HepG2 (cell line): ENCODE results near the gene IGFLR1. TPM values are rescaled to one million over a fixed set of nuclear protein-coding genes. Genes with fewer than 3 reads are reported as not detected.

Source experiments
- ATAC-seq: fragments of 200-7000 bp; cut with Tn5 transposase; 3 replicates; pipeline ENCODE4 v1.9.1; 2020; ENCODE audit warnings: mild to moderate bottlenecking, moderate library complexity
- BruUV-seq: library from RNA; stranded (reverse); fragments of 400-500 nt; replicated peaks from 2 replicates; lab custom pipeline; 2021; lab: Mats Ljungman, UMichigan
- CTCF ChIA-PET: fragments of 300-600 bp; formaldehyde crosslinking; extraction: SDS; loops from one replicate; lab custom pipeline; 2021; ENCODE audit warnings: low total read pairs, inconsistent platforms, low intra/inter-chr PET ratio; lab: Yijun Ruan, JAX
- POLR2A ChIA-PET: fragments of 350-600 bp; sonication (Branson Sonifier 250); formaldehyde crosslinking; loops from one replicate; lab custom pipeline; 2020; ENCODE audit warnings: antibody characterized with exemption, inconsistent platforms; lab: Yijun Ruan, JAX
- DNase-seq: peaks from one replicate; pipeline ENCODE4 v3.0.0-alpha.2; 2015; ENCODE audit warnings: low spot score
- FAIRE-seq: peaks from 3 replicates; lab custom pipeline; 2011; peaks lifted over from hg19 to GRCh38; lab: Jason Lieb, UNC
- H2AFZ ChIP-seq: one replicate; pipeline ENCODE4 v1.6.1; 2011; ENCODE audit warnings: low read length, inconsistent platforms
- H3K27ac ChIP-seq: fragments of 300-600 bp; 3 replicates; pipeline ENCODE4 v1.8.0; 2011; ENCODE audit warnings: mixed run types, mild to moderate bottlenecking, mixed read lengths, low read length, inconsistent platforms; ENCODE audit not compliant: insufficient read depth; ENCODE audit errors: extremely low read length
- H3K27me3 ChIP-seq, 2 experiments: fragments of 200-600 bp in 1 of 2; 2 replicates in 1 of 2; 3 replicates in 1 of 2; pipeline versions ENCODE4 v1.6.0 to v1.8.0; 2011; ENCODE audit warnings: low read length in 2 of 2, mild to moderate bottlenecking in 2 of 2, moderate library complexity in 2 of 2, inconsistent platforms in 1 of 2; ENCODE audit not compliant: insufficient read depth in 2 of 2, control insufficient read depth in 1 of 2
- H3K36me3 ChIP-seq, 2 experiments: fragments of 200-600 bp in 1 of 2; replicated peaks in 1 of 2; 2 replicates in 1 of 2; 3 replicates in 1 of 2; pipeline versions ENCODE4 v1.5.1 to v1.8.0; 2011; ENCODE audit warnings: low read length in 2 of 2, inconsistent platforms in 1 of 2; ENCODE audit not compliant: insufficient read depth in 2 of 2, control insufficient read depth in 1 of 2
- H3K4me1 ChIP-seq: 2 replicates; pipeline ENCODE4 v1.5.1; 2012; ENCODE audit warnings: low read length, inconsistent platforms; ENCODE audit not compliant: insufficient read depth
- H3K4me2 ChIP-seq: 2 replicates; pipeline ENCODE4 v1.6.0; 2011; ENCODE audit warnings: low read depth, low read length, inconsistent platforms
- H3K4me3 ChIP-seq, 3 experiments: fragments of 200-600 bp in 1 of 3; sonication (generic), shearing (Covaris generic) in 1 of 3; replicated peaks in 1 of 3; 2 replicates each; pipeline ENCODE4 v1.5.1; 2011 to 2016; ENCODE audit warnings: low read length in 3 of 3, inconsistent platforms in 2 of 3, low read depth in 2 of 3, mild to moderate bottlenecking in 2 of 3, control low read depth in 1 of 3, mixed read lengths in 1 of 3; ENCODE audit not compliant: insufficient read depth in 1 of 3
- H3K79me2 ChIP-seq: one replicate; pipeline ENCODE4 v1.6.1; 2011; ENCODE audit warnings: low read length, inconsistent platforms; ENCODE audit not compliant: insufficient read depth
- H3K9ac ChIP-seq: 2 replicates; pipeline ENCODE4 v1.6.0; 2011; ENCODE audit warnings: mild to moderate bottlenecking, low read depth, low read length, inconsistent platforms; ENCODE audit not compliant: insufficient read depth
- H3K9me3 ChIP-seq: 2 replicates; pipeline ENCODE4 v1.5.1; 2012; ENCODE audit warnings: mild to moderate bottlenecking, low read length
- H4K20me1 ChIP-seq: 2 replicates; pipeline ENCODE4 v1.6.0; 2011; ENCODE audit warnings: inconsistent platforms, mild to moderate bottlenecking, low read length, moderate library complexity; ENCODE audit not compliant: insufficient read depth
- DPF2 ChIP-seq: sonication (generic); formaldehyde crosslinking; IDR thresholded peaks from 2 replicates; pipeline ENCODE4 v1.4.0; 2020; ENCODE audit warnings: mild to moderate bottlenecking, low read depth, missing genetic modification reagents, borderline replicate concordance
- E2F1 ChIP-seq: sonication (generic); formaldehyde crosslinking; IDR thresholded peaks from 2 replicates; pipeline ENCODE4 v1.5.0; 2020; ENCODE audit warnings: missing genetic modification reagents
- ISL2 ChIP-seq: sonication (generic); formaldehyde crosslinking; IDR thresholded peaks from 2 replicates; pipeline ENCODE4 v1.5.0; 2020; ENCODE audit warnings: missing genetic modification reagents
- MTF1 ChIP-seq: sonication (generic); formaldehyde crosslinking; IDR thresholded peaks from 2 replicates; pipeline ENCODE4 v1.5.0; 2020; ENCODE audit warnings: missing genetic modification reagents
- NCOA5 ChIP-seq: sonication (generic); formaldehyde crosslinking; IDR thresholded peaks from 2 replicates; pipeline ENCODE4 v1.4.0; 2020; ENCODE audit warnings: missing genetic modification reagents
- NFE2 ChIP-seq: sonication (generic); formaldehyde crosslinking; IDR thresholded peaks from 2 replicates; pipeline ENCODE4 v1.4.0; 2020; ENCODE audit warnings: missing genetic modification reagents
- NRL ChIP-seq: sonication (generic); formaldehyde crosslinking; IDR thresholded peaks from 2 replicates; pipeline ENCODE4 v1.5.0; 2020; ENCODE audit warnings: missing genetic modification reagents, mild to moderate bottlenecking, moderate library complexity, borderline replicate concordance
- SIX1 ChIP-seq: sonication (generic); formaldehyde crosslinking; IDR thresholded peaks from 2 replicates; pipeline ENCODE4 v1.4.0; 2020; ENCODE audit warnings: missing genetic modification reagents, borderline replicate concordance
- SNRNP70 ChIP-seq: fragments of 200-400 bp; formaldehyde crosslinking; IDR thresholded peaks from 2 replicates; pipeline ENCODE4 v1.6.1; 2017; ENCODE audit warnings: mild to moderate bottlenecking, low read depth, low read length, moderate library complexity
- SOX6 ChIP-seq, 2 experiments: fragments of 450-650 bp in 1 of 2; sonication (generic) in 1 of 2; formaldehyde crosslinking in 1 of 2; IDR thresholded peaks; 2 replicates each; pipeline versions ENCODE4 v1.4.0 to v1.6.1; 2017 to 2020; ENCODE audit warnings: antibody characterized with exemption in 1 of 2, mild to moderate bottlenecking in 1 of 2, missing genetic modification reagents in 1 of 2
- STAG1 ChIP-seq: sonication (generic); formaldehyde crosslinking; IDR thresholded peaks from 2 replicates; pipeline ENCODE4 v1.4.0; 2020; ENCODE audit warnings: missing genetic modification reagents
- ZBTB8A ChIP-seq: sonication (generic); formaldehyde crosslinking; IDR thresholded peaks from 2 replicates; pipeline ENCODE4 v1.4.0; 2020; ENCODE audit warnings: mild to moderate bottlenecking, low read depth, missing genetic modification reagents, borderline replicate concordance
- ZMYM2 ChIP-seq: sonication (generic); formaldehyde crosslinking; IDR thresholded peaks from 2 replicates; pipeline ENCODE4 v1.8.0; 2022; ENCODE audit warnings: mild to moderate bottlenecking, missing genetic modification reagents
- ZNF256 ChIP-seq: sonication (generic); formaldehyde crosslinking; conservative IDR thresholded peaks from 2 replicates; pipeline ENCODE4 v1.4.0; 2020; ENCODE audit warnings: missing genetic modification reagents
- ZNF263 ChIP-seq: sonication (generic); formaldehyde crosslinking; IDR thresholded peaks from 2 replicates; pipeline ENCODE4 v1.4.0; 2020; ENCODE audit warnings: missing genetic modification reagents
- ZNF543 ChIP-seq: sonication (generic); formaldehyde crosslinking; IDR thresholded peaks from 2 replicates; pipeline ENCODE4 v1.4.0; 2020; ENCODE audit warnings: mild to moderate bottlenecking, missing genetic modification reagents
- ZNF570 ChIP-seq: sonication (generic); formaldehyde crosslinking; IDR thresholded peaks from 2 replicates; pipeline ENCODE4 v1.4.0; 2020; ENCODE audit warnings: mild to moderate bottlenecking, missing genetic modification reagents, borderline replicate concordance
- ZNF777 ChIP-seq: sonication (generic); formaldehyde crosslinking; IDR thresholded peaks from 2 replicates; pipeline ENCODE4 v1.4.0; 2020; ENCODE audit warnings: missing genetic modification reagents
- ZNF800 ChIP-seq: sonication (generic); formaldehyde crosslinking; IDR thresholded peaks from 2 replicates; pipeline ENCODE4 v1.4.0; 2020; ENCODE audit warnings: missing genetic modification reagents
- WGBS: methylation state at CpG from one replicate; pipeline ENCODE4 v1.1.6; 2017; ENCODE audit warnings: low lambda C conversion rate; 5-methylcytosine and 5-hydroxymethylcytosine counted together
- in situ Hi-C: cut with HindIII; loops from 2 replicates; pipeline ENCODE4 v1.10.0; 2017; ENCODE audit warnings: low pct_unique_long_range_greater_than_20kb; ENCODE audit not compliant: extremely low pct_ligation_motif_present
- intact Hi-C: fragments of 100-400 bp; cut with micrococcal nuclease; formaldehyde crosslinking; loops from one replicate; pipeline ENCODE4 v1.10.0; 2022; ENCODE audit not compliant: unreplicated experiment
- polyA plus RNA-seq, 8 experiments: library from polyadenylated mRNA; depleted of rRNA in 3 of 8; stranded (reverse) in 7 of 8; unstranded in 1 of 8; fragments of >200 nt; fragmentation: Illumina TruSeq in 4 of 8; extraction: Trizol in 4 of 8; gene quantifications; 2 replicates each; pipeline versions ENCODE4 v1.2.1 to v1.2.3, GENCODE V29; 2011 to 2016; ENCODE audit warnings: low read depth in 4 of 8, missing spikeins in 1 of 8, mixed read lengths in 1 of 8; ENCODE audit not compliant: insufficient read depth in 1 of 8
- total RNA-seq, 5 experiments: library from RNA; depleted of rRNA; stranded (reverse); fragments of >200 nt; fragmentation: Illumina TruSeq; extraction: Trizol; gene quantifications; 2 replicates each; pipeline ENCODE4 v1.2.3, GENCODE V29; 2016; ENCODE audit warnings: low read depth in 1 of 5
- TF ChIP-seq, protein P1 (sequence below): sonication (generic); formaldehyde crosslinking; conservative IDR thresholded peaks from 2 replicates; pipeline ENCODE4 v1.4.0; 2020; ENCODE audit warnings: missing genetic modification reagents

The IGFLR1 gene
- total and polyA plus RNA-seq, 2 of the 13 experiments (the other 11 are each of a cell fraction or from before 2014, with no cell fraction given), result 5.4 to 8.9 TPM

- intact Hi-C loops (no loop called here), in situ Hi-C loops (no loop called here)
- no TSS peak for BruUV-seq
- H3K27me3 ChIP-seq, result no peaks in the 10 kb centered on the region
- H3K27ac ChIP-seq, result no peak overlapping the region
- no peak for ATAC-seq
- POLR2A ChIA-PET, result no interaction called here
- TF ChIP-seq ZNF263 (CRISPR knock-in tag) (no peak), ZNF256 (CRISPR knock-in tag) (no peak), ZNF543 (no peak), SIX1 (CRISPR knock-in tag) (no peak), ZNF570 (CRISPR knock-in tag) (no peak), NCOA5 (no peak), ZNF777 (CRISPR knock-in tag) (no peak), ZMYM2 (CRISPR knock-in tag) (no peak), NRL (CRISPR knock-in tag) (no peak), DPF2 (CRISPR knock-in tag) (no peak), STAG1 (CRISPR knock-in tag) (no peak), ZBTB8A (no peak), E2F1 (CRISPR knock-in tag) (no peak), SOX6 (IDR thresholded peaks at IDR 0.05) (no peak), SOX6 (CRISPR knock-in tag; IDR thresholded peaks at IDR 0.05) (no peak), ZNF800 (CRISPR knock-in tag) (no peak), MTF1 (CRISPR knock-in tag) (no peak), NFE2 (no peak), ISL2 (no peak), SNRNP70 (no peak)
- TF ChIP-seq, protein P1, sequence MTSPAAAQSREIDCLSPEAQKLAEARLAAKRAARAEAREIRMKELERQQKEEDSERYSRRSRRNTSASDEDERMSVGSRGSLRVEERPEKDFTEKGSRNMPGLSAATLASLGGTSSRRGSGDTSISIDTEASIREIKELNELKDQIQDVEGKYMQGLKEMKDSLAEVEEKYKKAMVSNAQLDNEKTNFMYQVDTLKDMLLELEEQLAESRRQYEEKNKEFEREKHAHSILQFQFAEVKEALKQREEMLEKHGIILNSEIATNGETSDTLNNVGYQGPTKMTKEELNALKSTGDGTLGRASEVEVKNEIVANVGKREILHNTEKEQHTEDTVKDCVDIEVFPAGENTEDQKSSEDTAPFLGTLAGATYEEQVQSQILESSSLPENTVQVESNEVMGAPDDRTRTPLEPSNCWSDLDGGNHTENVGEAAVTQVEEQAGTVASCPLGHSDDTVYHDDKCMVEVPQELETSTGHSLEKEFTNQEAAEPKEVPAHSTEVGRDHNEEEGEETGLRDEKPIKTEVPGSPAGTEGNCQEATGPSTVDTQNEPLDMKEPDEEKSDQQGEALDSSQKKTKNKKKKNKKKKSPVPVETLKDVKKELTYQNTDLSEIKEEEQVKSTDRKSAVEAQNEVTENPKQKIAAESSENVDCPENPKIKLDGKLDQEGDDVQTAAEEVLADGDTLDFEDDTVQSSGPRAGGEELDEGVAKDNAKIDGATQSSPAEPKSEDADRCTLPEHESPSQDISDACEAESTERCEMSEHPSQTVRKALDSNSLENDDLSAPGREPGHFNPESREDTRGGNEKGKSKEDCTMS (CRISPR knock-in tag), result no peak
- peaks cover 3% of the 10 kb centered on the region for H3K79me2 ChIP-seq
- no peak for FAIRE-seq
- CTCF ChIA-PET, result no interaction called here
- no peak for DNase-seq
- H3K4me1 ChIP-seq, result peaks cover 15% of the 10 kb centered on the region
- no peak overlapping the region for H3K4me2 ChIP-seq
- H3K9me3 ChIP-seq, result no peaks in the 10 kb centered on the region
- no peak overlapping the region for H3K4me3 ChIP-seq
- H2AFZ ChIP-seq, result no peak overlapping the region
- H3K36me3 ChIP-seq, result peaks cover 4 to 21% of the 10 kb centered on the region in 2 experiments; a peak in 4 of 5 replicates
- WGBS, result 92% methylated on average over 16 of the region's 17 CpGs
- no peak overlapping the region for H3K9ac ChIP-seq
- no peaks in the 10 kb centered on the region for H4K20me1 ChIP-seq
Observed at GRCh38 chr19:35764432-35765315, 22.4 kb upstream of the IGFLR1 start.
